Measurements from ENCODE around the gene ARL4A.

DNA sequence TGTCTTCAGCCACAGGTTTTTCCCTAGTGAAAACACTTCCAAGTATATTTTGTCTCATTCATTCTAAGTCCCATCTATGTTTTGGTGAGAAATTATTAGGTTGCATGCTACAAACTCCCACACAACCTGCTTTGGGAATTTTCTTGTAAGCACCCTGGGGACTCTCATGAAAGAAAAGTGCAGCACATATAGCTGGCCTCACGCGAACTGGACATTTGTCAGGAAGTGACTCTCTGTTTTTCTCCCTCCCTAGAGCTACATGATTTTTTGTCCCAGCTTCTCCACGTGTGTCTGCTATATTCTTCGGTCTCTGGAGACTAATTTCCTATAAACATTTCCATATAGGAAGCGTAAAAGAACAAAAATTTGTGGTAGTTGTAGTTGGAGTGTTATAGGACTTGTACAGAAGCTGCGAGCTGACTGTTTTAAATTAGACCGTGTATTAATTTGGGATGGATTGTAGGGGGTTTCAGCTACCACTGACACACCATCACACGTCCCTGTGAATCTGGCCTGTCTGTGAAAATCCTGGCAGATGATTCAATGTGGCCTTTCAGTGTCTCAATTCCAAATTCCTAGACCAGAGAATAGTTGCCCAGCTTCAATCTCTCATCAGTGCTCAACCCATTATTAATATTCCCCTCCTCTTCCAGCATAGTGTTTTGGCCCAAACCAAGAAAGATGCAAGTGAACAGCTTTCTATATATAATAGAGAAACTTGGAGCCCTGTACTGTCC is 40.2 kb downstream of the ARL4A start:
- TF ChIP-seq, protein P1, sequence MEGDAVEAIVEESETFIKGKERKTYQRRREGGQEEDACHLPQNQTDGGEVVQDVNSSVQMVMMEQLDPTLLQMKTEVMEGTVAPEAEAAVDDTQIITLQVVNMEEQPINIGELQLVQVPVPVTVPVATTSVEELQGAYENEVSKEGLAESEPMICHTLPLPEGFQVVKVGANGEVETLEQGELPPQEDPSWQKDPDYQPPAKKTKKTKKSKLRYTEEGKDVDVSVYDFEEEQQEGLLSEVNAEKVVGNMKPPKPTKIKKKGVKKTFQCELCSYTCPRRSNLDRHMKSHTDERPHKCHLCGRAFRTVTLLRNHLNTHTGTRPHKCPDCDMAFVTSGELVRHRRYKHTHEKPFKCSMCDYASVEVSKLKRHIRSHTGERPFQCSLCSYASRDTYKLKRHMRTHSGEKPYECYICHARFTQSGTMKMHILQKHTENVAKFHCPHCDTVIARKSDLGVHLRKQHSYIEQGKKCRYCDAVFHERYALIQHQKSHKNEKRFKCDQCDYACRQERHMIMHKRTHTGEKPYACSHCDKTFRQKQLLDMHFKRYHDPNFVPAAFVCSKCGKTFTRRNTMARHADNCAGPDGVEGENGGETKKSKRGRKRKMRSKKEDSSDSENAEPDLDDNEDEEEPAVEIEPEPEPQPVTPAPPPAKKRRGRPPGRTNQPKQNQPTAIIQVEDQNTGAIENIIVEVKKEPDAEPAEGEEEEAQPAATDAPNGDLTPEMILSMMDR (IDR thresholded peaks at IDR 0.05): no peak
- TF ChIP-seq POLR2A (IDR thresholded peaks at IDR 0.05): no peak

All from heart left ventricle (tissue), 13 donors.